22Rv1 (cell line): ENCODE data around the gene WDR27.

Experiments used
- ZFX ChIP-seq: fragments of 450-650 bp; IDR thresholded peaks from 2 replicates; pipeline ENCODE4 v1.6.1; 2017; ENCODE audit warnings: antibody characterized with exemption, borderline replicate concordance
- TF ChIP-seq, protein P1 (sequence below): fragments of 450-650 bp; IDR thresholded peaks from 2 replicates; pipeline ENCODE4 v1.5.1; 2017; ENCODE audit warnings: mild to moderate bottlenecking

DNA sequence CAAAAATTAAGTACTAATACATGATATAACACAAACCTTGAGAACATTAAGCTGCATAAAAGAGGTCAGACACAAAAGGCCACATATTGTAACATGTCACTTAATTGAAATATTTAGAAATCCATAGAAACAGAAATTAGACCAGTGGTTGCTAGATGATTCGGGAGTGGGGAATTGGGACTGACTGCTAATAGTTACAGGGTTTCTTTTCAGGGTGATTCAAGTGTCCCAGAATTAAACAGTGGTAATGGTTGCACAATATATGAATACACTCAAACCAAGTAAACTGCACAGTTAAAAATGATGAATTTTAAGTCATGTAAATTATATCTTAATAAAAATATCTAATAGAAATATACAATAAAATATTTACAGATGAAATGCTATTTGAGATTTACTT, 174.5 kb downstream of the WDR27 start:
- TF ChIP-seq, protein P1, sequence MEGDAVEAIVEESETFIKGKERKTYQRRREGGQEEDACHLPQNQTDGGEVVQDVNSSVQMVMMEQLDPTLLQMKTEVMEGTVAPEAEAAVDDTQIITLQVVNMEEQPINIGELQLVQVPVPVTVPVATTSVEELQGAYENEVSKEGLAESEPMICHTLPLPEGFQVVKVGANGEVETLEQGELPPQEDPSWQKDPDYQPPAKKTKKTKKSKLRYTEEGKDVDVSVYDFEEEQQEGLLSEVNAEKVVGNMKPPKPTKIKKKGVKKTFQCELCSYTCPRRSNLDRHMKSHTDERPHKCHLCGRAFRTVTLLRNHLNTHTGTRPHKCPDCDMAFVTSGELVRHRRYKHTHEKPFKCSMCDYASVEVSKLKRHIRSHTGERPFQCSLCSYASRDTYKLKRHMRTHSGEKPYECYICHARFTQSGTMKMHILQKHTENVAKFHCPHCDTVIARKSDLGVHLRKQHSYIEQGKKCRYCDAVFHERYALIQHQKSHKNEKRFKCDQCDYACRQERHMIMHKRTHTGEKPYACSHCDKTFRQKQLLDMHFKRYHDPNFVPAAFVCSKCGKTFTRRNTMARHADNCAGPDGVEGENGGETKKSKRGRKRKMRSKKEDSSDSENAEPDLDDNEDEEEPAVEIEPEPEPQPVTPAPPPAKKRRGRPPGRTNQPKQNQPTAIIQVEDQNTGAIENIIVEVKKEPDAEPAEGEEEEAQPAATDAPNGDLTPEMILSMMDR: no peak
- TF ChIP-seq ZFX: no peak
